ENCODE measurements around the gene VN1R2.
"Not testable (repeated sequence)": the region's sequence is repeated elsewhere in the genome, so short reads cannot be mapped to it uniquely, and the experiment has no call there.

Gene VN1R2

GRCh38 chr19:53257715-53258342 lies at the start of gene VN1R2:
VN1R2 (plus strand) TSS chr19:53258292; CDS start chr19:53258376, 84 bp downstream.
- H3K9ac ChIP-seq (ENCODE audit: low read length); H3K36me3 ChIP-seq (ENCODE audit: control insufficient read depth, low read depth, low read length); H3K9me3 ChIP-seq (ENCODE audit: control insufficient read depth, low read depth, low read length); H3K4me3 ChIP-seq (ENCODE audit: low read length); H3K4me1 ChIP-seq (ENCODE audit: control insufficient read depth, low read depth, low read length); H3K27me3 ChIP-seq (ENCODE audit: control insufficient read depth, insufficient read depth, low read length); H3K27ac ChIP-seq (ENCODE audit: low read length): not testable (repeated sequence)

GRCh38 chr19:53211554-53211953 lies 46.5 kb upstream of the VN1R2 start:
- not testable (repeated sequence) for H3K4me3 ChIP-seq (ENCODE audit: low read length); H3K4me1 ChIP-seq (ENCODE audit: control insufficient read depth, low read depth, low read length); H3K36me3 ChIP-seq (ENCODE audit: control insufficient read depth, low read depth, low read length); H3K27ac ChIP-seq (ENCODE audit: low read length); H3K27me3 ChIP-seq (ENCODE audit: control insufficient read depth, insufficient read depth, low read length); H3K9ac ChIP-seq (ENCODE audit: low read length)
- peaks cover 47% of the 10 kb centered on the region for H3K9me3 ChIP-seq (ENCODE audit: control insufficient read depth, low read depth, low read length)

GRCh38 chr19:53212703-53213320 lies 45.3 kb upstream of the VN1R2 start:
- Histone ChIP-seq H3K4me1 (ENCODE audit: control insufficient read depth, low read depth, low read length) (no peaks in the 10 kb centered on the region), H3K9ac (ENCODE audit: low read length) (no peak overlapping the region), H3K9me3 (ENCODE audit: control insufficient read depth, low read depth, low read length) (peaks cover 53% of the 10 kb centered on the region), H3K4me3 (ENCODE audit: low read length) (no peak overlapping the region), H3K27me3 (ENCODE audit: control insufficient read depth, insufficient read depth, low read length) (no peaks in the 10 kb centered on the region), H3K36me3 (ENCODE audit: control insufficient read depth, low read depth, low read length) (no peaks in the 10 kb centered on the region), H3K27ac (ENCODE audit: low read length) (no peak overlapping the region)

DNA sequence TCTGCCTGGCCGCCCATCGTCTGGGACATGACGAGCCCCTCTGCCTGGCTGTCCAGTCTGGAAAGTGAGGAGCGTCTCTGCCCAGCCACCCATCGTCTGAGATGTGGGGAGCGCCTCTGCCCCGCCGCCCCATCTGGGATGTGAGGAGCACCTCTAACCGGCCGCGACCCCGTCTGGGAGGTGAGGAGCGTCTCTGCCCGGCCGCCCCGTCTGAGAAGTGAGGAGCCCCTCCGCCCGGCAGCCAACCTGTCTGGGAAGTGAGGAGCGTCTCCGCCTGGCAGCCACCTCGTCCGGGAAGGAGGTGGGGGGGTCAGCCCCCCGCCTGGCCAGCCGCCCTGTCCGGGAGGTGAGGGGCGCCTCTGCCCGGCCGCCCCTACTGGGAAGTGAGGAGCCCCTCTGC lies 35.4 kb upstream of the VN1R2 start:
- H3K27ac ChIP-seq (ENCODE audit: low read length); H3K4me1 ChIP-seq (ENCODE audit: control insufficient read depth, low read depth, low read length); H3K36me3 ChIP-seq (ENCODE audit: control insufficient read depth, low read depth, low read length); H3K27me3 ChIP-seq (ENCODE audit: control insufficient read depth, insufficient read depth, low read length); H3K9ac ChIP-seq (ENCODE audit: low read length); H3K4me3 ChIP-seq (ENCODE audit: low read length): not testable (repeated sequence)
- peaks cover 35% of the 10 kb centered on the region for H3K9me3 ChIP-seq (ENCODE audit: control insufficient read depth, low read depth, low read length)

GRCh38 chr19:53224606-53225005 lies 33.5 kb upstream of the VN1R2 start:
- Histone ChIP-seq H3K4me1 (ENCODE audit: control insufficient read depth, low read depth, low read length) (no peaks in the 10 kb centered on the region), H3K27me3 (ENCODE audit: control insufficient read depth, insufficient read depth, low read length) (no peaks in the 10 kb centered on the region), H3K36me3 (ENCODE audit: control insufficient read depth, low read depth, low read length) (no peaks in the 10 kb centered on the region), H3K9me3 (ENCODE audit: control insufficient read depth, low read depth, low read length) (peaks cover 42% of the 10 kb centered on the region), H3K4me3 (ENCODE audit: low read length) (no peak overlapping the region), H3K9ac (ENCODE audit: low read length) (no peak overlapping the region), H3K27ac (ENCODE audit: low read length) (no peak overlapping the region)

- Histone ChIP-seq H3K36me3 (ENCODE audit: control insufficient read depth, low read depth, low read length) (peaks cover 31% of the 10 kb centered on the region), H3K4me3 (ENCODE audit: low read length) (no peak overlapping the region), H3K4me1 (ENCODE audit: control insufficient read depth, low read depth, low read length) (no peaks in the 10 kb centered on the region), H3K27ac (ENCODE audit: low read length) (no peak overlapping the region), H3K9ac (ENCODE audit: low read length) (no peak overlapping the region), H3K27me3 (ENCODE audit: control insufficient read depth, insufficient read depth, low read length) (no peaks in the 10 kb centered on the region), H3K9me3 (ENCODE audit: control insufficient read depth, low read depth, low read length) (peaks cover 70% of the 10 kb centered on the region)
Observed at GRCh38 chr19:53237114-53237777, 20.8 kb upstream of the VN1R2 start.

- Histone ChIP-seq H3K4me3 (ENCODE audit: low read length) (no peak overlapping the region), H3K36me3 (ENCODE audit: control insufficient read depth, low read depth, low read length) (peaks cover 40% of the 10 kb centered on the region), H3K9ac (ENCODE audit: low read length) (no peak overlapping the region), H3K4me1 (ENCODE audit: control insufficient read depth, low read depth, low read length) (no peaks in the 10 kb centered on the region), H3K27ac (ENCODE audit: low read length) (no peak overlapping the region), H3K9me3 (ENCODE audit: control insufficient read depth, low read depth, low read length) (peaks cover 69% of the 10 kb centered on the region), H3K27me3 (ENCODE audit: control insufficient read depth, insufficient read depth, low read length) (no peaks in the 10 kb centered on the region)
Observed at GRCh38 chr19:53246498-53246897, 11.6 kb upstream of the VN1R2 start.

- Histone ChIP-seq H3K4me3 (ENCODE audit: low read length) (peak within 1 kb of the TSS; percentile 98), H3K9me3 (ENCODE audit: control insufficient read depth, low read depth, low read length) (peaks cover 14% of the 10 kb centered on the region), H3K9ac (ENCODE audit: low read length) (peak within 1 kb of the TSS; percentile 82), H3K27ac (ENCODE audit: low read length) (no peak within 1 kb of the TSS), H3K36me3 (ENCODE audit: control insufficient read depth, low read depth, low read length) (peaks cover 19% of the 10 kb centered on the region), H3K27me3 (ENCODE audit: control insufficient read depth, insufficient read depth, low read length) (no peaks in the 10 kb centered on the region), H3K4me1 (ENCODE audit: control insufficient read depth, low read depth, low read length) (peaks cover 3% of the 10 kb centered on the region)
Observed at GRCh38 chr19:53254411-53255341, 3.4 kb upstream of the VN1R2 start, which contains the start of gene ZNF677. ZNF677 (minus strand) TSS chr19:53254873; CDS start chr19:53251550, 3,323 bp downstream.

- not testable (repeated sequence) for H3K36me3 ChIP-seq (ENCODE audit: control insufficient read depth, low read depth, low read length); H3K27me3 ChIP-seq (ENCODE audit: control insufficient read depth, insufficient read depth, low read length); H3K9me3 ChIP-seq (ENCODE audit: control insufficient read depth, low read depth, low read length); H3K4me1 ChIP-seq (ENCODE audit: control insufficient read depth, low read depth, low read length); H3K4me3 ChIP-seq (ENCODE audit: low read length); H3K27ac ChIP-seq (ENCODE audit: low read length); H3K9ac ChIP-seq (ENCODE audit: low read length)
Observed at GRCh38 chr19:53267623-53268022, 9.5 kb downstream of the VN1R2 start, which contains the start of gene VN1R4. VN1R4 (minus strand) TSS chr19:53267723; CDS start chr19:53267665, 58 bp downstream.

DNA sequence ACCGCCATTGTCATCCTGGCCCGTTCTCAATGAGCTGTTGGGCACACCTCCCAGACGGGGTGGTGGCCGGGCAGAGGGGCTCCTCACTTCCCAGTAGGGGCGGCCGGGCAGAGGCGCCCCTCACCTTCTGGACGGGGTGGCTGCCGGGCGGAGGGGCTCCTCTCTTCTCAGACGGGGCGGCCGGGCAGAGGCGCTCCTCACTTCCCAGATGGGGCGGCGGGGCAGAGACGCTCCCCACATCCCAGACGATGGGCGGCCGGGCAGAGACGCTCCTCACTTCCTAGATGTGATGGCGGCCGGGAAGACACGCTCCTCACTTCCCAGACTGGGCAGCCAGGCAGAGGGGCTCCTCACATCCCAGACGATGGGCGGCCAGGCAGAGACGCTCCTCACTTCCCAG lies 11.8 kb downstream of the VN1R2 start:
- not testable (repeated sequence) for H3K27ac ChIP-seq (ENCODE audit: low read length); H3K9ac ChIP-seq (ENCODE audit: low read length); H3K4me3 ChIP-seq (ENCODE audit: low read length); H3K27me3 ChIP-seq (ENCODE audit: control insufficient read depth, insufficient read depth, low read length); H3K36me3 ChIP-seq (ENCODE audit: control insufficient read depth, low read depth, low read length); H3K4me1 ChIP-seq (ENCODE audit: control insufficient read depth, low read depth, low read length); H3K9me3 ChIP-seq (ENCODE audit: control insufficient read depth, low read depth, low read length)

DNA sequence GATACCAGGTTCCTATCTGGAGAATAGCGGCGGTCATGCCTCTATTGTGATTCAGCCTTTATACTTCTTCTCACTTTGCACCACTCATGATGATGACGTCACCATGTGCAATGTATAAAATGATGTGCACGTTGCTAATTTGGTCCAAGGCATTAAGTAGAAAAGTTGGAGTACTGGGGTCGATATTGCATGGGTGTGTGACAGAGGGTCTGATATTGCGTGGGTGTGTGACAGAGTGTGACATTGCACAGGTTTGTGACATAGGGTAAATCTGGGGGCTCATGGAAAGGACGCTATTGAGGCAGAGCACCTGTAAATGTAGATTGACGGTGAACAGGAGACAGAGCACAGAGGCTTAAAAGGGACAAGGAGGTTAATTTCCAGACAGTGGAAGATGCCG lies 14.0 kb downstream of the VN1R2 start:
- Histone ChIP-seq H3K27me3 (ENCODE audit: control insufficient read depth, insufficient read depth, low read length) (no peaks in the 10 kb centered on the region), H3K36me3 (ENCODE audit: control insufficient read depth, low read depth, low read length) (no peaks in the 10 kb centered on the region), H3K4me1 (ENCODE audit: control insufficient read depth, low read depth, low read length) (no peaks in the 10 kb centered on the region), H3K27ac (ENCODE audit: low read length) (no peak overlapping the region), H3K9me3 (ENCODE audit: control insufficient read depth, low read depth, low read length) (peaks cover 10% of the 10 kb centered on the region), H3K4me3 (ENCODE audit: low read length) (no peak overlapping the region), H3K9ac (ENCODE audit: low read length) (no peak overlapping the region)

Data from iPS-18a (cell line).